ENCODE results near the gene ZNF385A. TPM values are rescaled to one million over a fixed set of nuclear protein-coding genes. Genes with fewer than 3 reads are reported as not detected.

ZNF385A gene
- polyA plus RNA-seq, 1 donor from 2014 or later: 0.46 TPM

GRCh38 chr12:54386403-54387113, 2.0 kb upstream of the ZNF385A start:
- TF ChIP-seq REST (IDR thresholded peaks at IDR 0.05; ENCODE audit: borderline replicate concordance): no peak
- H3K4me3 ChIP-seq (ENCODE audit: low read length): no peak overlapping the region
- no peaks in the 10 kb centered on the region for H3K36me3 ChIP-seq (ENCODE audit: insufficient read depth, low read length)
- no peak overlapping the region for H3K4me2 ChIP-seq (ENCODE audit: low read length)
- no peaks in the 10 kb centered on the region for H3K27me3 ChIP-seq (ENCODE audit: insufficient read depth, low read depth, low read length)
- no peaks in the 10 kb centered on the region for H4K20me1 ChIP-seq (ENCODE audit: insufficient read depth)
- H3F3A ChIP-seq (ENCODE audit: insufficient read depth, low read length, poor library complexity, severe bottlenecking): no peaks in the 10 kb centered on the region
- H3K9me3 ChIP-seq (ENCODE audit: low read length): no peaks in the 10 kb centered on the region
- H3K79me2 ChIP-seq (replicated peaks; ENCODE audit: insufficient read depth, low read length): no peaks in the 10 kb centered on the region
- no peak overlapping the region for H3K9ac ChIP-seq (ENCODE audit: low read length)
- no peaks in the 10 kb centered on the region for H3K9me2 ChIP-seq (ENCODE audit: insufficient read depth, low read length)
- peak overlapping the region; percentile 28 for H3K27ac ChIP-seq (ENCODE audit: low read length)
- no peak overlapping the region for H2AFZ ChIP-seq (ENCODE audit: low read depth, low read length)

- Histone ChIP-seq H3K9me2 (ENCODE audit: insufficient read depth, low read length) (no peaks in the 10 kb centered on the region), H3K27ac (ENCODE audit: low read length) (no peak overlapping the region), H2AFZ (ENCODE audit: low read depth, low read length) (no peak overlapping the region), H3F3A (ENCODE audit: insufficient read depth, low read length, poor library complexity, severe bottlenecking) (no peaks in the 10 kb centered on the region), H3K36me3 (ENCODE audit: insufficient read depth, low read length) (no peaks in the 10 kb centered on the region), H3K4me2 (ENCODE audit: low read length) (no peak overlapping the region), H3K27me3 (ENCODE audit: insufficient read depth, low read depth, low read length) (no peaks in the 10 kb centered on the region), H3K9ac (ENCODE audit: low read length) (no peak overlapping the region), H3K9me3 (ENCODE audit: low read length) (no peaks in the 10 kb centered on the region), H3K4me3 (ENCODE audit: low read length) (no peak overlapping the region), H3K79me2 (replicated peaks; ENCODE audit: insufficient read depth, low read length) (no peaks in the 10 kb centered on the region), H4K20me1 (ENCODE audit: insufficient read depth) (no peaks in the 10 kb centered on the region)
- TF ChIP-seq REST (IDR thresholded peaks at IDR 0.05; ENCODE audit: borderline replicate concordance): no peak
- TF ChIP-seq MXI1 (conservative IDR thresholded peaks at IDR 0.05; ENCODE audit: poor library complexity, severe bottlenecking): no peak
- no peak for TF ChIP-seq EP300 (conservative IDR thresholded peaks at IDR 0.05; ENCODE audit: poor library complexity, severe bottlenecking)
Observed at GRCh38 chr12:54385251-54385914, 850 bp upstream of the ZNF385A start.

GRCh38 chr12:54383041-54383609, 1.4 kb downstream of the ZNF385A start:
- H3K79me2 ChIP-seq (replicated peaks; ENCODE audit: insufficient read depth, low read length): no peaks in the 10 kb centered on the region
- H4K20me1 ChIP-seq (ENCODE audit: insufficient read depth): no peaks in the 10 kb centered on the region
- H2AFZ ChIP-seq (ENCODE audit: low read depth, low read length): no peak overlapping the region
- no peak overlapping the region for H3K27ac ChIP-seq (ENCODE audit: low read length)
- H3K9me2 ChIP-seq (ENCODE audit: insufficient read depth, low read length): no peaks in the 10 kb centered on the region
- H3K4me2 ChIP-seq (ENCODE audit: low read length): no peak overlapping the region
- no peaks in the 10 kb centered on the region for H3K36me3 ChIP-seq (ENCODE audit: insufficient read depth, low read length)
- no peaks in the 10 kb centered on the region for H3K9me3 ChIP-seq (ENCODE audit: low read length)
- H3F3A ChIP-seq (ENCODE audit: insufficient read depth, low read length, poor library complexity, severe bottlenecking): no peaks in the 10 kb centered on the region
- no peak overlapping the region for H3K4me3 ChIP-seq (ENCODE audit: low read length)
- H3K9ac ChIP-seq (ENCODE audit: low read length): no peak overlapping the region
- H3K27me3 ChIP-seq (ENCODE audit: insufficient read depth, low read depth, low read length): no peaks in the 10 kb centered on the region
- TF ChIP-seq TAF1 (IDR thresholded peaks at IDR 0.05; ENCODE audit: low read depth): no peak
- no peak for TF ChIP-seq REST (IDR thresholded peaks at IDR 0.05; ENCODE audit: borderline replicate concordance)
- no peak for TF ChIP-seq SMC3 (conservative IDR thresholded peaks at IDR 0.05; ENCODE audit: poor library complexity)
- TF ChIP-seq EZH2 (IDR thresholded peaks at IDR 0.05; ENCODE audit: borderline replicate concordance, insufficient read depth, low read length, poor library complexity, severe bottlenecking): no peak
- TF ChIP-seq RAD21 (conservative IDR thresholded peaks at IDR 0.05): no peak
- no peak for TF ChIP-seq POLR2AphosphoS5 (IDR thresholded peaks at IDR 0.05)
